Measurements from ENCODE around the gene DMXL2.
A peak's percentile ranks its signal among the peaks of the same experiment; 100 is the strongest.
"Not testable (repeated sequence)": the region's sequence is repeated elsewhere in the genome, so short reads cannot be mapped to it uniquely, and the experiment has no call there.

Gene DMXL2

GRCh38 chr15:51580982-51581381 is 41.6 kb downstream of the DMXL2 start:
- TF ChIP-seq, protein P1, sequence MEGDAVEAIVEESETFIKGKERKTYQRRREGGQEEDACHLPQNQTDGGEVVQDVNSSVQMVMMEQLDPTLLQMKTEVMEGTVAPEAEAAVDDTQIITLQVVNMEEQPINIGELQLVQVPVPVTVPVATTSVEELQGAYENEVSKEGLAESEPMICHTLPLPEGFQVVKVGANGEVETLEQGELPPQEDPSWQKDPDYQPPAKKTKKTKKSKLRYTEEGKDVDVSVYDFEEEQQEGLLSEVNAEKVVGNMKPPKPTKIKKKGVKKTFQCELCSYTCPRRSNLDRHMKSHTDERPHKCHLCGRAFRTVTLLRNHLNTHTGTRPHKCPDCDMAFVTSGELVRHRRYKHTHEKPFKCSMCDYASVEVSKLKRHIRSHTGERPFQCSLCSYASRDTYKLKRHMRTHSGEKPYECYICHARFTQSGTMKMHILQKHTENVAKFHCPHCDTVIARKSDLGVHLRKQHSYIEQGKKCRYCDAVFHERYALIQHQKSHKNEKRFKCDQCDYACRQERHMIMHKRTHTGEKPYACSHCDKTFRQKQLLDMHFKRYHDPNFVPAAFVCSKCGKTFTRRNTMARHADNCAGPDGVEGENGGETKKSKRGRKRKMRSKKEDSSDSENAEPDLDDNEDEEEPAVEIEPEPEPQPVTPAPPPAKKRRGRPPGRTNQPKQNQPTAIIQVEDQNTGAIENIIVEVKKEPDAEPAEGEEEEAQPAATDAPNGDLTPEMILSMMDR (IDR thresholded peaks at IDR 0.05; ENCODE audit: low read depth, low read length): no peak
- no peak for DNase-seq (ENCODE audit: extremely low read depth, low read depth)

DNA sequence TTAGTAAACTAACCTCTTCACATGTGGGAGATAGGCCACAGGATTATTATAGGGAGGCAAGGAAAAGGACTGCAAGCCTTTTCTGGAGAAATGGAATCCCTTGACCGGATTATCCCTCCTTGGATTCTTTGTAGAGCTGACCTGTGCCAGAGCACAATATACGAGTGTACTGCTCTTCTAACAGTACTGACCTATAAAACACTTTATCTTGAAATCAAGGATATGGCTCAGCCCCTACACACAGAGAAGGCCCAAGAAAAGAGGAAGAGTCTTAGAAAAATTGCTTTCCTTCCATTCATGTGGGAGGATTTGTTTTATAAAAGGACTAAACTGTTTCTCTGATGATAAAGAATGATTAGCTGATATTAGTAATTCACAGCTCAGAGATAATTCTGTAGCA is 42.2 kb downstream of the DMXL2 start:
- TF ChIP-seq, protein P1 (IDR thresholded peaks at IDR 0.05; ENCODE audit: low read depth, low read length): no peak
- no peak for DNase-seq (ENCODE audit: extremely low read depth, low read depth)

- DNase-seq (ENCODE audit: extremely low read depth, low read depth): no peak
- TF ChIP-seq, protein P1 (IDR thresholded peaks at IDR 0.05; ENCODE audit: low read depth, low read length): no peak
Measured at GRCh38 chr15:51579012-51579411, 43.6 kb downstream of the DMXL2 start.

GRCh38 chr15:51577636-51578304 is 44.8 kb downstream of the DMXL2 start:
- DNase-seq (ENCODE audit: extremely low read depth, low read depth): no peak
- TF ChIP-seq, protein P1 (IDR thresholded peaks at IDR 0.05; ENCODE audit: low read depth, low read length): no peak

DNA sequence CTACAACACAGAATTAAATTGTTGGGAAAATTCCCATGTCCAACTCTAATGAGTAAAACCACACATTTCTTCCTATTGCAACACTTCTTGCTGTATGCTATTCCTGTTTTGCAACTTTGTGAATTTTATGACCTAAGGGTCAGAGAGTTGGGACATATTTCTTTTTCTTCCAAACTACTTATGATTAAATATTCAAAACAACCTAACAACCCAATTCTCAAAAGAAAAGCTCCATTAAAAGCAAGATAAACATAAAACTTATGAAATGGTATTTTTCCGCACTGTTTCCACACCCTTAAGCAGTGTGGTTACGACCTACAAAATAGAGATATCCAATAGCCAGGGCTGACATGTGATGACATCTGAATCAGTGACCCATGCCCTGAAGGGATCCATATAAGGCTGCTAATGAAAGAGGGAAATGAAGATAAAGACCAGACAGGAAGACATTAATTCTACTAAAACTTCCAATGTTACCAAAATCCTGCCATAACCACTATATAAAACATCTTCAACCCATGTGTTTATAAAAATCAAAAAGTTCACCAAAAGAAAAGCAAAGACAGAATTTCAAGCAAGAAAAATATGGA is 45.6 kb downstream of the DMXL2 start:
- DNase-seq (ENCODE audit: extremely low read depth, low read depth): peak; percentile 74
- TF ChIP-seq, protein P1 (IDR thresholded peaks at IDR 0.05; ENCODE audit: low read depth, low read length): no peak

- TF ChIP-seq, protein P1 (IDR thresholded peaks at IDR 0.05; ENCODE audit: low read depth, low read length): no peak
- DNase-seq (ENCODE audit: extremely low read depth, low read depth): no peak
Measured at GRCh38 chr15:51576286-51576850, 46.2 kb downstream of the DMXL2 start.

GRCh38 chr15:51575775-51576174 is 46.8 kb downstream of the DMXL2 start:
- TF ChIP-seq, protein P1 (IDR thresholded peaks at IDR 0.05; ENCODE audit: low read depth, low read length): no peak
- no peak for DNase-seq (ENCODE audit: extremely low read depth, low read depth)

DNA sequence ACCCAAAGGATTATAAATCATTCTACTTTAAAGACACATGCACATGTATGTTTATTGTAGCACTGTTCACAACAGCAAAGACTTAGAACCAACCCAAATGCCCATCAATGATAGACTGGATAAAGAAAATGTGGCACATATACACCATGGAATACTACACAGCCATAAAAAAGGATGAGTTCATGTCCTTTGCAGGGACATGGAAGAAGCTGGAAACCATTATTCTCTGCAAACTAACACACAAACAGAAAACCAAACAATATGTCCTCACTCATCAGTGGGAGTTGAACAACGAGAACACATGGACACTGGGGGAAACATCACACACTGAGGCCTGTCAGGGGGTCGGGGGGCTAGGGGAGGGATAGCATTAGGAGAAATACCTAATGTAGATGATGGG is 49.2 kb downstream of the DMXL2 start:
- DNase-seq (ENCODE audit: extremely low read depth, low read depth): not testable (repeated sequence)

DNA sequence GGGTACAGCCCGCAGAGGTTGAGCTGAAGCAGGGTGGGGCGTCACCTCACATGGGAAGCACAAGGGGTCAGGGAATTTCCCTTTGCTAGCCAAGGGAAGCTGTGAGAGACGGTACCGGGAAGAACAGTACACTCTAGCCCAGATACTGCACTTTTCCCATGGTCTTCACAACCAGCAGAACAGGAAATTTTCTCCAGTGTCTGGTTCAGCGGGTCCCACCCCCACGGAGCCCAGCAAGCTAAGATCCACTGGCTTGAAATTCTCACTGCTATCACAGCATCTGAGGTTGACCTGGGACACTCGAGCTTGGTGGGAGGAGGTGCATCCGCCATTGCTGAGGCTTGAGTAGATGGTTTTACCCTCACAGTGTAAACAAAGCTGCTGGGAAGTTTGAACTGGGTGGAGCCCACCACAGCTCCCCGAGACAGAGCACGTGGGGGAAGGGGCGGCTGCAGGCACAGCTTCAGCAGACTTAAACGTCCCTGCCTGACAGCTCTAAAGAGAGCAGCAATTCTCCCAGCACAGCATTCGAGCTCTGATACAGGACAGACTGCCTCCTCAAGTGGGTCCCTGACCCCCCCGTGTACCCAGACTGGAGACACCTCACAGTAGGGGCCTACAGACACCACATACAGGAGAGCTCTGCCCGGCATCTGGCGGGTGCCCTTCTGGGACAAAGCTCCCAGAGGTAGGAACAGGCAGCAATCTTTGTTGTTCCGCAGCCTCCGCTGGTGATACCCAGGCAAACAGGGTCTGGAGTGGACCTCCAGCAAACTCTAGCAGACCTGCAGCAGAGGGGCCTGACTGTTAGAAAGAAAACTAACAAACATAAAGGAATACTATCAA is 53.4 kb downstream of the DMXL2 start:
- not testable (repeated sequence) for DNase-seq (ENCODE audit: extremely low read depth, low read depth)
